ENCODE measurements around the gene ASCL5.

The ASCL5 gene

DNA sequence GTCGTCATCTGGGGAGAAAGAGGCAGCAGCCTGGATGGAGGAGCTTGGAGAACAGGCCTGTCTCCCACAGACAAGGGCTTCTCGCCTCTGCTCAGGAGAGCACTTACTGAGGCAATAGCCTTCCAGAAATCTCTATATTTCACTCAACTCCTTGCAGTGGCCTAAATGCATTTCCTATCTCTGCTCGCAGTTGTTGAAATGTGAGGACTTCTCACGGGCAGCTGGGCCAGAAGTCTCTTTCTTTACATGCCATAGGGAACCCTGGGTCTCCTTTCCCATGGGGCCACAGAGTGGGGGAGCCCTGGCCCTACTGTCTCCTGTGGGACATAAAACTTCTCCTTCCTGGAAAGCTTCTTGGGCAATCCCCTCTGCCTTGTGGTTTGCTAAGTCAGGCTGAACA lies 60.0 kb downstream of the ASCL5 start:
- ChIA-PET CTCF (interaction anchor here (0.6 to 5.4 kb wide), 2 partner anchors 16 to 72 kb away, joined by 3 to 47 read pairs; no protein-coding TSS in a partner anchor), POLR2A (no interaction called here)
- DNase-seq (ENCODE audit: low read depth, low spot score) = no peak
- H3K4me3 ChIP-seq (ENCODE audit: low read depth, low read length) = no peak overlapping the region
- no peak for TF ChIP-seq CTCF (IDR thresholded peaks at IDR 0.05; ENCODE audit: insufficient read depth, low read length, missing control alignments)

GRCh38 chr1:201065686-201066085 lies 61.3 kb downstream of the ASCL5 start:
- ChIA-PET CTCF (interaction anchor here (0.9 to 3.8 kb wide), 3 partner anchors 20 to 86 kb away, joined by 3 to 16 read pairs (median 4); no protein-coding TSS in a partner anchor), POLR2A (no interaction called here)
- DNase-seq (ENCODE audit: low read depth, low spot score) = no peak
- TF ChIP-seq CTCF (IDR thresholded peaks at IDR 0.05; ENCODE audit: insufficient read depth, low read length, missing control alignments) = no peak
- no peak overlapping the region for H3K4me3 ChIP-seq (ENCODE audit: low read depth, low read length)

GRCh38 chr1:201064806-201065205 lies 62.2 kb downstream of the ASCL5 start:
- no peak for DNase-seq (ENCODE audit: low read depth, low spot score)
- H3K4me3 ChIP-seq (ENCODE audit: low read depth, low read length) = no peak overlapping the region
- ChIA-PET CTCF (interaction anchor here (0.9 to 3.8 kb wide), 3 partner anchors 19 to 85 kb away, joined by 3 to 16 read pairs (median 4); no protein-coding TSS in a partner anchor), POLR2A (no interaction called here)
- TF ChIP-seq CTCF (IDR thresholded peaks at IDR 0.05; ENCODE audit: insufficient read depth, low read length, missing control alignments) = no peak

Data from AG04449 (cell line).